Measurements from ENCODE around the gene SBK2. TPM values are rescaled to one million over a fixed set of nuclear protein-coding genes. Genes with fewer than 3 reads are reported as not detected.
A peak's percentile ranks its signal among the peaks of the same experiment; 100 is the strongest.

Gene SBK2
- total and polyA plus RNA-seq, 9 of the 15 experiments (the other 6 are each of a cell fraction or from before 2014, with no cell fraction given) = not detected

GRCh38 chr19:55503502-55504251, 33.3 kb downstream of the SBK2 start (continued):
- TF ChIP-seq CBX3 (IDR thresholded peaks at IDR 0.05; ENCODE audit: borderline replicate concordance in 1 of 2, low read length in 2 of 2) = peak in 1 of 2 experiments; percentile 97; a peak in 2 of 3 replicates
- TF ChIP-seq MCM5 (IDR thresholded peaks at IDR 0.05; ENCODE audit: low read depth) = no peak
- no peak for TF ChIP-seq HNRNPH1 (optimal IDR thresholded peaks at IDR 0.05; ENCODE audit: low read depth, low read length)
- TF ChIP-seq ZBTB49 (CRISPR knock-in tag; IDR thresholded peaks at IDR 0.05; ENCODE audit: borderline replicate concordance) = peak; percentile 99
- peak; percentile 85 for TF ChIP-seq FOS (IDR thresholded peaks at IDR 0.05; ENCODE audit: extremely low read depth, insufficient read length)
- peak; percentile 54; the same call in 1 of the 2 replicates for TF ChIP-seq MTA3 (IDR thresholded peaks at IDR 0.05; ENCODE audit: borderline replicate concordance)
- TF ChIP-seq MNT (conservative IDR thresholded peaks at IDR 0.05) = peak; percentile 78 to 84
- peak; percentile 90 for TF ChIP-seq ATF7 (IDR thresholded peaks at IDR 0.05)
- TF ChIP-seq ETV5 (CRISPR knock-in tag; IDR thresholded peaks at IDR 0.05; ENCODE audit: low read depth) = peak; percentile 79
- peak; percentile 100 for TF ChIP-seq MGA (IDR thresholded peaks at IDR 0.05)
- no peak for TF ChIP-seq POLR2AphosphoS5 (IDR thresholded peaks at IDR 0.05; ENCODE audit: control insufficient read depth, insufficient read depth, low read depth, low read length)
